Measurements from ENCODE around the gene PPP1R10. TPM values are rescaled to one million over a fixed set of nuclear protein-coding genes. Genes with fewer than 3 reads are reported as not detected.
A peak's percentile ranks its signal among the peaks of the same experiment; 100 is the strongest.

PPP1R10 gene
- total and polyA plus RNA-seq, 2 of the 13 experiments (the other 11 are each of a cell fraction or from before 2014, with no cell fraction given), result 26.3 to 38.4 TPM

DNA sequence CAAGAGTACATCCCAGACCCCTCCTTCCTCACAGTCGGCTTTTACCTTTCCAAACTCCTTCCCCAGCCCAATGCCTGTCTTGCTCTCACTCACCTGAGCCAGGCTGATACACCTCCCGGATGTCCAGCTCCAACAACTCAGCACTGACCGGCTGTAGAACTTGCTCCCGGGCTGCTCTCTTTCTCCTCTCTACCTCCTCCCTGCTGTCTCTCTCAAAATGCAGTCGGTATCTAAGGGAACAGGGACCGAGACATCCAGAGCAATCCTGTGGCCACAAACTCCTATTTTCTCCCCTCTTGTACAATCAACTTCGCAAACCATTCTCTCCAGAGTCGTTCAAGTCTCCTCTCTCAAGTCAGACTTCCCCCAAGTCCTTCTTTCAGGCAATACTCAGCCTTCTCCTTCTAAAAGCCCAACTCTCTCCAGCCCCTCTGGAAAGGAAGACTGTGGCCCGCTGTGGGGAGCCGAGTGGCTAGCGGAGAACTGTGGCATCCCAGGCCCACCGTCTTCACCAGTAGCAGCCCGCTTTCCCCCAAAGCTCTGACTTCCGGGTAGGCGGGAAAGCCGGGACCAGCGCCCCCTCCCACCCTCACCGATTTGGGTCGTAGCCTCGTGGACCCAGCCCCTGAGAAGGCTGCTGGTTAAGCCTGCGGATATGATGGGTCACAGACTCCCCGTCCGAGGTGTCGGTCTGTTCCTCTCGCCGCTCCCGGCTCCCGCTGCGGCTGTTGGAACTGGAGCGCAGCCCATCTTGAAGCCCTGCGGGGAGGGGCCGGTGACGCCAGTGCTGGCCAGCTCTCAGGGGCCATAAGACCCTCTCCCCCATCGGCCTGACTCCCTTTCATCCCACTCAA is 61.9 kb downstream of the PPP1R10 start (continued):
- TF ChIP-seq, protein P1, sequence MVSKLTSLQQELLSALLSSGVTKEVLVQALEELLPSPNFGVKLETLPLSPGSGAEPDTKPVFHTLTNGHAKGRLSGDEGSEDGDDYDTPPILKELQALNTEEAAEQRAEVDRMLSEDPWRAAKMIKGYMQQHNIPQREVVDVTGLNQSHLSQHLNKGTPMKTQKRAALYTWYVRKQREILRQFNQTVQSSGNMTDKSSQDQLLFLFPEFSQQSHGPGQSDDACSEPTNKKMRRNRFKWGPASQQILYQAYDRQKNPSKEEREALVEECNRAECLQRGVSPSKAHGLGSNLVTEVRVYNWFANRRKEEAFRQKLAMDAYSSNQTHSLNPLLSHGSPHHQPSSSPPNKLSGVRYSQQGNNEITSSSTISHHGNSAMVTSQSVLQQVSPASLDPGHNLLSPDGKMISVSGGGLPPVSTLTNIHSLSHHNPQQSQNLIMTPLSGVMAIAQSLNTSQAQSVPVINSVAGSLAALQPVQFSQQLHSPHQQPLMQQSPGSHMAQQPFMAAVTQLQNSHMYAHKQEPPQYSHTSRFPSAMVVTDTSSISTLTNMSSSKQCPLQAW (CRISPR knock-in tag; IDR thresholded peaks at IDR 0.05), result peak; percentile 24; the same call in 1 of the 2 replicates
- no peak for TF ChIP-seq YY1 (IDR thresholded peaks at IDR 0.05; ENCODE audit: insufficient read depth, insufficient replicate concordance, low read depth, low read length)
- TF ChIP-seq KDM4B (CRISPR knock-in tag; IDR thresholded peaks at IDR 0.05), result no peak; the same call in 1 of the 2 replicates
- TF ChIP-seq ETV6 (CRISPR knock-in tag; conservative IDR thresholded peaks at IDR 0.05), result 0 out of 2 replicates have a peak, but pooled peaks have one; percentile 31
- peak; percentile 8; the same call in 1 of the 2 replicates for TF ChIP-seq SAP130 (CRISPR knock-in tag; IDR thresholded peaks at IDR 0.05; ENCODE audit: low read depth)
- TF ChIP-seq ZNF451 (CRISPR knock-in tag; IDR thresholded peaks at IDR 0.05), result peak; percentile 3; the same call in 1 of the 2 replicates
- TF ChIP-seq CREBL2 (CRISPR knock-in tag; IDR thresholded peaks at IDR 0.05; ENCODE audit: borderline replicate concordance), result 0 out of 2 replicates have a peak, but pooled peaks have one; percentile 46
- peak; percentile 57; the same call in 1 of the 2 replicates for TF ChIP-seq SMAD9 (CRISPR knock-in tag; IDR thresholded peaks at IDR 0.05)
- TF ChIP-seq, protein P2, sequence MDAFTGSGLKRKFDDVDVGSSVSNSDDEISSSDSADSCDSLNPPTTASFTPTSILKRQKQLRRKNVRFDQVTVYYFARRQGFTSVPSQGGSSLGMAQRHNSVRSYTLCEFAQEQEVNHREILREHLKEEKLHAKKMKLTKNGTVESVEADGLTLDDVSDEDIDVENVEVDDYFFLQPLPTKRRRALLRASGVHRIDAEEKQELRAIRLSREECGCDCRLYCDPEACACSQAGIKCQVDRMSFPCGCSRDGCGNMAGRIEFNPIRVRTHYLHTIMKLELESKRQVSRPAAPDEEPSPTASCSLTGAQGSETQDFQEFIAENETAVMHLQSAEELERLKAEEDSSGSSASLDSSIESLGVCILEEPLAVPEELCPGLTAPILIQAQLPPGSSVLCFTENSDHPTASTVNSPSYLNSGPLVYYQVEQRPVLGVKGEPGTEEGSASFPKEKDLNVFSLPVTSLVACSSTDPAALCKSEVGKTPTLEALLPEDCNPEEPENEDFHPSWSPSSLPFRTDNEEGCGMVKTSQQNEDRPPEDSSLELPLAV (CRISPR knock-in tag; conservative IDR thresholded peaks at IDR 0.05; ENCODE audit: low read depth), result no peak
- TF ChIP-seq, protein P3, sequence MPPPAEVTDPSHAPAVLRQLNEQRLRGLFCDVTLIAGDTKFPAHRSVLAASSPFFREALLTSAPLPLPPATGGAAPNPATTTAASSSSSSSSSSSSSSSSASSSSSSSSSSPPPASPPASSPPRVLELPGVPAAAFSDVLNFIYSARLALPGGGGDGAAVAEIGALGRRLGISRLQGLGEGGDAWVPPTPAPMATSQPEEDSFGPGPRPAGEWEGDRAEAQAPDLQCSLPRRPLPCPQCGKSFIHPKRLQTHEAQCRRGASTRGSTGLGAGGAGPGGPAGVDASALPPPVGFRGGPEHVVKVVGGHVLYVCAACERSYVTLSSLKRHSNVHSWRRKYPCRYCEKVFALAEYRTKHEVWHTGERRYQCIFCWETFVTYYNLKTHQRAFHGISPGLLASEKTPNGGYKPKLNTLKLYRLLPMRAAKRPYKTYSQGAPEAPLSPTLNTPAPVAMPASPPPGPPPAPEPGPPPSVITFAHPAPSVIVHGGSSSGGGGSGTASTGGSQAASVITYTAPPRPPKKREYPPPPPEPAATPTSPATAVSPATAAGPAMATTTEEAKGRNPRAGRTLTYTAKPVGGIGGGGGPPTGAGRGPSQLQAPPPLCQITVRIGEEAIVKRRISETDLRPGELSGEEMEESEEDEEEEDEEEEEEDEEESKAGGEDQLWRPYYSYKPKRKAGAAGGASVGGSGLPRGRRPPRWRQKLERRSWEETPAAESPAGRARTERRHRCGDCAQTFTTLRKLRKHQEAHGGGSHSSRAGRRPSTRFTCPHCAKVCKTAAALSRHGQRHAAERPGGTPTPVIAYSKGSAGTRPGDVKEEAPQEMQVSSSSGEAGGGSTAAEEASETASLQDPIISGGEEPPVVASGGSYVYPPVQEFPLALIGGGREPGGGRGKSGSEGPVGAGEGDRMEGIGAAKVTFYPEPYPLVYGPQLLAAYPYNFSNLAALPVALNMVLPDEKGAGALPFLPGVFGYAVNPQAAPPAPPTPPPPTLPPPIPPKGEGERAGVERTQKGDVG (CRISPR knock-in tag; IDR thresholded peaks at IDR 0.05; ENCODE audit: borderline replicate concordance), result 0 out of 2 replicates have a peak, but pooled peaks have one; percentile 5
- TF ChIP-seq HOXA3 (CRISPR knock-in tag; IDR thresholded peaks at IDR 0.05), result no peak; the same call in 1 of the 2 replicates
- TF ChIP-seq, protein P4, sequence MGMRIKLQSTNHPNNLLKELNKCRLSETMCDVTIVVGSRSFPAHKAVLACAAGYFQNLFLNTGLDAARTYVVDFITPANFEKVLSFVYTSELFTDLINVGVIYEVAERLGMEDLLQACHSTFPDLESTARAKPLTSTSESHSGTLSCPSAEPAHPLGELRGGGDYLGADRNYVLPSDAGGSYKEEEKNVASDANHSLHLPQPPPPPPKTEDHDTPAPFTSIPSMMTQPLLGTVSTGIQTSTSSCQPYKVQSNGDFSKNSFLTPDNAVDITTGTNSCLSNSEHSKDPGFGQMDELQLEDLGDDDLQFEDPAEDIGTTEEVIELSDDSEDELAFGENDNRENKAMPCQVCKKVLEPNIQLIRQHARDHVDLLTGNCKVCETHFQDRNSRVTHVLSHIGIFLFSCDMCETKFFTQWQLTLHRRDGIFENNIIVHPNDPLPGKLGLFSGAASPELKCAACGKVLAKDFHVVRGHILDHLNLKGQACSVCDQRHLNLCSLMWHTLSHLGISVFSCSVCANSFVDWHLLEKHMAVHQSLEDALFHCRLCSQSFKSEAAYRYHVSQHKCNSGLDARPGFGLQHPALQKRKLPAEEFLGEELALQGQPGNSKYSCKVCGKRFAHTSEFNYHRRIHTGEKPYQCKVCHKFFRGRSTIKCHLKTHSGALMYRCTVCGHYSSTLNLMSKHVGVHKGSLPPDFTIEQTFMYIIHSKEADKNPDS (CRISPR knock-in tag; IDR thresholded peaks at IDR 0.05), result peak; percentile 25; the same call in 1 of the 2 replicates
